Measurements from ENCODE around the gene ARHGEF2.

DNA sequence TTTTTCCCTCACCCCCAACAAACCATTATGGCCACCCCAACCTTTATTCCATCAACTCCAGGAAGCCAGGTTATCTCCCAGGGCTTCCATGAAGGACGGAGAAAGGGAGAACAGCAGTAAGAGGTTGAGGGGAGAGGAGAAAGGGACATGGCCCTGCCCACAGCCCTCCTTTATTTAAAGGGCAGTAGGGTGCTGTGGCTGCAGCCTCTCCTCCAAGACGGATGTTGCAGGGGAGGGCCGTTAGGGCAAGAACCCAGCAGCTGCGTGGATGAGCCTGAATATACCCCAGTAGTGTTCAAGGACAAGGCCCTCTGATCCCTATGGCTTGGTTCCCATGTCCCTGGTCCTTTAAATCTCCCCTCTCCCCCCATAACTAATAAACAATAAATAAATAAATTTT, 31.1 kb downstream of the ARHGEF2 start:
- TF ChIP-seq, protein P1, sequence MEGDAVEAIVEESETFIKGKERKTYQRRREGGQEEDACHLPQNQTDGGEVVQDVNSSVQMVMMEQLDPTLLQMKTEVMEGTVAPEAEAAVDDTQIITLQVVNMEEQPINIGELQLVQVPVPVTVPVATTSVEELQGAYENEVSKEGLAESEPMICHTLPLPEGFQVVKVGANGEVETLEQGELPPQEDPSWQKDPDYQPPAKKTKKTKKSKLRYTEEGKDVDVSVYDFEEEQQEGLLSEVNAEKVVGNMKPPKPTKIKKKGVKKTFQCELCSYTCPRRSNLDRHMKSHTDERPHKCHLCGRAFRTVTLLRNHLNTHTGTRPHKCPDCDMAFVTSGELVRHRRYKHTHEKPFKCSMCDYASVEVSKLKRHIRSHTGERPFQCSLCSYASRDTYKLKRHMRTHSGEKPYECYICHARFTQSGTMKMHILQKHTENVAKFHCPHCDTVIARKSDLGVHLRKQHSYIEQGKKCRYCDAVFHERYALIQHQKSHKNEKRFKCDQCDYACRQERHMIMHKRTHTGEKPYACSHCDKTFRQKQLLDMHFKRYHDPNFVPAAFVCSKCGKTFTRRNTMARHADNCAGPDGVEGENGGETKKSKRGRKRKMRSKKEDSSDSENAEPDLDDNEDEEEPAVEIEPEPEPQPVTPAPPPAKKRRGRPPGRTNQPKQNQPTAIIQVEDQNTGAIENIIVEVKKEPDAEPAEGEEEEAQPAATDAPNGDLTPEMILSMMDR (IDR thresholded peaks at IDR 0.05; ENCODE audit: low read depth, low read length) = no peak
- TF ChIP-seq, protein P2, sequence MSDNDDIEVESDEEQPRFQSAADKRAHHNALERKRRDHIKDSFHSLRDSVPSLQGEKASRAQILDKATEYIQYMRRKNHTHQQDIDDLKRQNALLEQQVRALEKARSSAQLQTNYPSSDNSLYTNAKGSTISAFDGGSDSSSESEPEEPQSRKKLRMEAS (IDR thresholded peaks at IDR 0.05; ENCODE audit: low read depth, low read length) = no peak

All from NB4 (cell line).